CD4-positive, alpha-beta T cell (primary cell): ENCODE data around the gene RBFOX1. TPM values are rescaled to one million over a fixed set of nuclear protein-coding genes. Genes with fewer than 3 reads are reported as not detected.

Source experiments
- ATAC-seq: fragments of 200-7000 bp; cut with Tn5 transposase; one replicate; pipeline ENCODE4 v1.10.0; 2022; ENCODE audit warnings: mild to moderate bottlenecking; ENCODE audit not compliant: poor library complexity
- CTCF ChIA-PET: fragments of 350-600 bp; sonication (Branson Sonifier 250); formaldehyde crosslinking; loops from one replicate; lab custom pipeline; 2021; ENCODE audit warnings: antibody characterized with exemption, inconsistent platforms; lab: Charles Lee
- POLR2A ChIA-PET: fragments of 350-600 bp; sonication (Branson Sonifier 250); formaldehyde crosslinking; loops from one replicate; lab custom pipeline; 2021; ENCODE audit warnings: antibody characterized with exemption, inconsistent platforms; lab: Charles Lee
- DNase-seq, 14 experiments: peaks; one replicate each; pipeline ENCODE4 v3.0.0-alpha.2; 2013 to 2020; ENCODE audit warnings: mixed read lengths in 2 of 14
- H3K27ac ChIP-seq, 2 donors: one replicate each; pipeline versions ENCODE4 v1.5.1 to v1.7.0; 2013; ENCODE audit warnings: low read length in 2 of 2, low read depth in 1 of 2, mild to moderate bottlenecking in 1 of 2
- H3K27me3 ChIP-seq, 2 experiments: 1 replicate in 1 of 2; 2 replicates in 1 of 2; pipeline versions ENCODE4 v1.6.1 to v1.7.0; 2013; ENCODE audit warnings: low read length in 2 of 2, control low read depth in 1 of 2, mild to moderate bottlenecking in 1 of 2, moderate library complexity in 1 of 2; ENCODE audit not compliant: insufficient read depth in 2 of 2, control insufficient read depth in 1 of 2
- H3K36me3 ChIP-seq: one replicate; pipeline ENCODE4 v1.6.1; 2013; ENCODE audit warnings: low read length, control low read depth; ENCODE audit not compliant: insufficient read depth
- H3K4me1 ChIP-seq: one replicate; pipeline ENCODE4 v1.6.1; 2013; ENCODE audit warnings: low read length, control low read depth; ENCODE audit not compliant: insufficient read depth
- H3K4me3 ChIP-seq: one replicate; pipeline ENCODE4 v1.5.1; 2013; ENCODE audit warnings: mild to moderate bottlenecking, low read length, moderate library complexity
- H3K9me3 ChIP-seq, 2 experiments: 1 replicate in 1 of 2; 2 replicates in 1 of 2; pipeline versions ENCODE4 v1.6.1 to v1.7.0; 2013; ENCODE audit warnings: low read length in 2 of 2, mild to moderate bottlenecking in 2 of 2, control low read depth in 1 of 2, moderate library complexity in 1 of 2; ENCODE audit not compliant: control insufficient read depth in 1 of 2, insufficient read depth in 1 of 2
- H3K27ac Mint-ChIP-seq: one replicate; pipeline ENCODE4 v1.8.0; 2020; ENCODE audit warnings: mixed read lengths
- H3K27me3 Mint-ChIP-seq: one replicate; pipeline ENCODE4 v1.8.0; 2021; ENCODE audit warnings: mixed read lengths
- H3K36me3 Mint-ChIP-seq: one replicate; pipeline ENCODE4 v1.8.0; 2021; ENCODE audit warnings: low read depth, mixed read lengths
- H3K4me1 Mint-ChIP-seq: one replicate; pipeline ENCODE4 v1.8.0; 2021; ENCODE audit warnings: low read depth, mixed read lengths
- H3K4me3 Mint-ChIP-seq: one replicate; pipeline ENCODE4 v1.8.0; 2020; ENCODE audit warnings: mild to moderate bottlenecking, mixed read lengths
- H3K9me3 Mint-ChIP-seq: one replicate; pipeline ENCODE4 v1.8.0; 2020; ENCODE audit warnings: mixed read lengths
- intact Hi-C, 2 experiments: fragments of 100-400 bp; cut with DNase I in 1 of 2; cut with micrococcal nuclease in 1 of 2; formaldehyde crosslinking; loops; one replicate each; pipeline versions ENCODE4 v1.15.1 to v1.9.0; 2023 to 2025; cut with DNase I, micrococcal nuclease
- total RNA-seq, 174 experiments: library from RNA in 2 of 174; stranded (reverse) in 2 of 174; gene quantifications; one replicate each; pipeline ENCODE4 v1.2.3 and lab custom pipeline; 2021 to 2026
- TF ChIP-seq, protein P1 (sequence below): fragments of 200-600 bp; IDR thresholded peaks from one replicate; pipeline ENCODE4 v1.8.0; 2022; ENCODE audit warnings: antibody characterized with exemption, mild to moderate bottlenecking

Gene RBFOX1
- total RNA-seq, 2 experiments from 2014 or later = not detected

DNA sequence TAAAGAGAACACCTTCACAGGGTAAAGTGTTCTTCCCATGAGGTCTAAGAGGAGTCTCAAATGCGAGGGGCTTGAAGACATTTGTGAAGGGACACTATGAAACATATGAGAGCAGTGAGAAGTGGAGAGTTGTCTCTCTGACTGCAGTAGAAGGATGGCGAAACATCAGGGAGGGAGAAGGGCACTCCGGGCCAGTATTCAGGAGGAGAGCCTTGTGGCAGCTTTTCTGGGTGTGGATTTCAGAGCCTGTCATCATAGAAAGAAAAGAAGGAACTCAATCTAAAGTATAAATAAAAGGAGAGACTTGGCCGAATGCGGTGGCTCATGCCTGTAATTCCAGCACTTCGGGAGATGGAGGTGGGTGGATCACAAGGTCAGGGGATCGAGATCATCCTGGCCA lies 117.2 kb downstream of the RBFOX1 start:
- H3K36me3 ChIP-seq = no peaks in the 10 kb centered on the region
- no peak overlapping the region for H3K4me3 Mint-ChIP-seq
- H3K4me1 ChIP-seq = no peaks in the 10 kb centered on the region
- H3K27me3 ChIP-seq = no peaks in the 10 kb centered on the region
- DNase-seq (no peak), ATAC-seq (no peak)
- intact Hi-C loops = no loop called here
- POLR2A ChIA-PET = no interaction called here
- H3K36me3 Mint-ChIP-seq = no peaks in the 10 kb centered on the region
- no peaks in the 10 kb centered on the region for H3K4me1 Mint-ChIP-seq
- peaks cover 0 to 13% of the 10 kb centered on the region in 2 experiments for H3K9me3 ChIP-seq
- TF ChIP-seq, protein P1, sequence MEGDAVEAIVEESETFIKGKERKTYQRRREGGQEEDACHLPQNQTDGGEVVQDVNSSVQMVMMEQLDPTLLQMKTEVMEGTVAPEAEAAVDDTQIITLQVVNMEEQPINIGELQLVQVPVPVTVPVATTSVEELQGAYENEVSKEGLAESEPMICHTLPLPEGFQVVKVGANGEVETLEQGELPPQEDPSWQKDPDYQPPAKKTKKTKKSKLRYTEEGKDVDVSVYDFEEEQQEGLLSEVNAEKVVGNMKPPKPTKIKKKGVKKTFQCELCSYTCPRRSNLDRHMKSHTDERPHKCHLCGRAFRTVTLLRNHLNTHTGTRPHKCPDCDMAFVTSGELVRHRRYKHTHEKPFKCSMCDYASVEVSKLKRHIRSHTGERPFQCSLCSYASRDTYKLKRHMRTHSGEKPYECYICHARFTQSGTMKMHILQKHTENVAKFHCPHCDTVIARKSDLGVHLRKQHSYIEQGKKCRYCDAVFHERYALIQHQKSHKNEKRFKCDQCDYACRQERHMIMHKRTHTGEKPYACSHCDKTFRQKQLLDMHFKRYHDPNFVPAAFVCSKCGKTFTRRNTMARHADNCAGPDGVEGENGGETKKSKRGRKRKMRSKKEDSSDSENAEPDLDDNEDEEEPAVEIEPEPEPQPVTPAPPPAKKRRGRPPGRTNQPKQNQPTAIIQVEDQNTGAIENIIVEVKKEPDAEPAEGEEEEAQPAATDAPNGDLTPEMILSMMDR = no peak
- H3K4me3 ChIP-seq = no peak overlapping the region
- H3K27ac ChIP-seq = no peak overlapping the region
- peaks cover 20% of the 10 kb centered on the region for H3K9me3 Mint-ChIP-seq
- CTCF ChIA-PET = no interaction called here
- H3K27ac Mint-ChIP-seq = no peak overlapping the region
- H3K27me3 Mint-ChIP-seq = no peaks in the 10 kb centered on the region

DNA sequence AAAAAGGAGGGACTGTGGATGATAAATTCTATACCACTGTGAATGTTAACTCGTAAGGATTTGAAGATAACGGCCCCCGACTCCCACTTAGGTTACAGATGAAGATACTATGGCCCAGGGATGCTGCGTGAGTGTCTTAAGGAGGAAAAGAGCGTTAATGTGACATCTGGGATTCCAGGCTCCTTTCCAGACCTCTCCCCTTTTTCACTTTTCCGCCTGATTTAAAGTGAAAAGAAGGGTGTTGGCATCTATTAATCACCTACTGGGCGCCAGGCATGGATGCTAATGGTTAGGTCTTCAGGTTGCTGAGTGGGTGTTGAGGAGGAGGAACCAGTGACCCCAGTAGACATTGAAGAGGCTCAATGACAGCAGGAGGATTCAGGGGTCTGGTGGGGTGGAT lies 117.8 kb downstream of the RBFOX1 start:
- Mint-ChIP-seq H3K27me3 (no peaks in the 10 kb centered on the region), H3K36me3 (no peaks in the 10 kb centered on the region), H3K27ac (no peak overlapping the region), H3K4me3 (no peak overlapping the region), H3K4me1 (no peaks in the 10 kb centered on the region), H3K9me3 (peaks cover 20% of the 10 kb centered on the region)
- H3K4me1 ChIP-seq = no peaks in the 10 kb centered on the region
- no peaks in the 10 kb centered on the region for H3K27me3 ChIP-seq
- DNase-seq (no peak), ATAC-seq (no peak)
- TF ChIP-seq, protein P1 = no peak
- no peaks in the 10 kb centered on the region for H3K36me3 ChIP-seq
- CTCF ChIA-PET = no interaction called here
- POLR2A ChIA-PET = no interaction called here
- H3K4me3 ChIP-seq = no peak overlapping the region
- peaks cover 0 to 17% of the 10 kb centered on the region in 2 experiments for H3K9me3 ChIP-seq
- intact Hi-C loops = no loop called here
- H3K27ac ChIP-seq = no peak overlapping the region

DNA sequence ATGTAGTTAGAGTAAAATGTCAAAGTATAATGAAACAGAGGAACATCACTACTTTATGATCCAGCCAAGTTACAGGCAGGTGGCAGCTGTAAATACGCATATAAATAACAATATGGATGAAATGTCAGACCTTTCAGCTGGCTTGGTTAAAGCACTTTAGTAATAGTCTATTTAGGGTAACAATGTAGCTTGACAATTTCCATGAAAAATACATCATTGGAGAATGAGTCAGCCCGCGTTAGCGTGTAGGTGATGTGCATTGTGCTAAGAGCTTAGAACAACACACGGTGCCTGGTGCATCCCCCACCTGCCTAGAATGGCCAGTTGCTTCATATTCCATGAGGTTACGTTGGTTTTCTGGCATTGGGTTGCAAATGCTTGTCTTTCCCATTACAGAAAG lies 119.4 kb downstream of the RBFOX1 start:
- TF ChIP-seq, protein P1 = no peak
- H3K4me1 ChIP-seq = no peaks in the 10 kb centered on the region
- no peaks in the 10 kb centered on the region for H3K36me3 Mint-ChIP-seq
- ATAC-seq (no peak), DNase-seq (no peak)
- peaks cover 21% of the 10 kb centered on the region for H3K9me3 Mint-ChIP-seq
- no peak overlapping the region for H3K27ac ChIP-seq
- no peak overlapping the region for H3K27ac Mint-ChIP-seq
- no peaks in the 10 kb centered on the region for H3K36me3 ChIP-seq
- H3K27me3 ChIP-seq = no peaks in the 10 kb centered on the region
- H3K4me3 Mint-ChIP-seq = no peak overlapping the region
- no peaks in the 10 kb centered on the region for H3K27me3 Mint-ChIP-seq
- no peaks in the 10 kb centered on the region for H3K4me1 Mint-ChIP-seq
- no peak overlapping the region for H3K4me3 ChIP-seq
- POLR2A ChIA-PET = no interaction called here
- H3K9me3 ChIP-seq = peaks cover 0 to 29% of the 10 kb centered on the region in 2 experiments
- intact Hi-C loops = no loop called here
- CTCF ChIA-PET = no interaction called here
